OCI-LY1 (cell line): ENCODE results near the gene DGLUCY.

Source experiments
- H2AFZ ChIP-seq: fragments of 200-600 bp; sonication (generic), shearing (Covaris generic); 2 replicates; pipeline ENCODE4 v1.6.0; 2014; ENCODE audit warnings: antibody characterized with exemption, mild to moderate bottlenecking, low read length
- H3F3A ChIP-seq: fragments of 200-600 bp; sonication (generic), shearing (Covaris generic); 2 replicates; pipeline ENCODE4 v1.6.0; 2014; ENCODE audit warnings: mild to moderate bottlenecking, antibody characterized with exemption, low read length, moderate library complexity; ENCODE audit not compliant: insufficient read depth
- H3K27ac ChIP-seq: fragments of 200-600 bp; sonication (generic); 2 replicates; pipeline ENCODE4 v1.5.1; 2014; ENCODE audit warnings: low read length, mixed run types, mild to moderate bottlenecking, low read depth; ENCODE audit not compliant: poor library complexity, severe bottlenecking
- H3K27me3 ChIP-seq: fragments of 200-600 bp; sonication (generic); 2 replicates; pipeline ENCODE4 v1.6.0; 2014; ENCODE audit warnings: antibody characterized with exemption, mild to moderate bottlenecking, low read length, moderate library complexity; ENCODE audit not compliant: insufficient read depth
- H3K36me3 ChIP-seq: fragments of 200-600 bp; sonication (generic); 2 replicates; pipeline ENCODE4 v1.6.1; 2014; ENCODE audit warnings: mild to moderate bottlenecking, antibody characterized with exemption, low read length, moderate library complexity, mixed read lengths; ENCODE audit not compliant: insufficient read depth
- H3K4me1 ChIP-seq: fragments of 200-600 bp; sonication (generic); 2 replicates; pipeline ENCODE4 v1.5.1; 2014; ENCODE audit warnings: mild to moderate bottlenecking, low read length, moderate library complexity; ENCODE audit not compliant: insufficient read depth, severe bottlenecking
- H3K4me2 ChIP-seq: fragments of 200-600 bp; sonication (generic), shearing (Covaris generic); 2 replicates; pipeline ENCODE4 v1.6.1; 2014; ENCODE audit warnings: low read length
- H3K4me3 ChIP-seq: fragments of 200-600 bp; sonication (generic); 2 replicates; pipeline ENCODE4 v1.5.1; 2014; ENCODE audit warnings: low read length, low read depth, mild to moderate bottlenecking, mixed read lengths; ENCODE audit not compliant: poor library complexity, severe bottlenecking
- H3K79me2 ChIP-seq: fragments of 200-600 bp; shearing (Covaris generic); 2 replicates; pipeline ENCODE4 v1.6.1; 2016; ENCODE audit warnings: mixed run types, low read length, mixed read lengths; ENCODE audit not compliant: insufficient read depth
- H3K9ac ChIP-seq: fragments of 200-600 bp; sonication (generic), shearing (Covaris generic); 2 replicates; pipeline ENCODE4 v1.6.1; 2014; ENCODE audit warnings: mild to moderate bottlenecking, low read length, mixed read lengths
- H3K9me2 ChIP-seq: fragments of 200-600 bp; sonication (generic), shearing (Covaris generic); 2 replicates; pipeline ENCODE4 v1.6.1; 2014; ENCODE audit warnings: low read depth, mild to moderate bottlenecking, low read length, mixed read lengths
- H3K9me3 ChIP-seq: fragments of 200-600 bp; shearing (Covaris generic); 2 replicates; pipeline ENCODE4 v1.6.1; 2014; ENCODE audit warnings: low read length, mixed read lengths
- H4K20me1 ChIP-seq: fragments of 200-600 bp; sonication (generic), shearing (Covaris generic); 2 replicates; pipeline ENCODE4 v1.6.0; 2016; ENCODE audit warnings: mild to moderate bottlenecking, low read length; ENCODE audit not compliant: insufficient read depth
- EZH2 ChIP-seq: fragments of 200-600 bp; sonication (generic), shearing (Covaris generic); IDR thresholded peaks from 2 replicates; pipeline ENCODE4 v1.8.0; 2017; ENCODE audit warnings: borderline replicate concordance, mixed run types, mild to moderate bottlenecking, antibody characterized with exemption, low read length, moderate library complexity, mixed read lengths
- TF ChIP-seq, protein P1 (sequence below): fragments of 200-600 bp; sonication (generic), shearing (Covaris generic); IDR thresholded peaks from 2 replicates; pipeline ENCODE4 v1.5.1; 2017; ENCODE audit warnings: mild to moderate bottlenecking, antibody characterized with exemption, low read length, moderate library complexity, mixed read lengths

DGLUCY gene

GRCh38 chr14:91145391-91146160 lies 31.7 kb downstream of the DGLUCY start:
- H3K36me3 ChIP-seq = peaks cover 49% of the 10 kb centered on the region; the same call in 1 of the 2 replicates
- TF ChIP-seq EZH2 = no peak
- TF ChIP-seq, protein P1, sequence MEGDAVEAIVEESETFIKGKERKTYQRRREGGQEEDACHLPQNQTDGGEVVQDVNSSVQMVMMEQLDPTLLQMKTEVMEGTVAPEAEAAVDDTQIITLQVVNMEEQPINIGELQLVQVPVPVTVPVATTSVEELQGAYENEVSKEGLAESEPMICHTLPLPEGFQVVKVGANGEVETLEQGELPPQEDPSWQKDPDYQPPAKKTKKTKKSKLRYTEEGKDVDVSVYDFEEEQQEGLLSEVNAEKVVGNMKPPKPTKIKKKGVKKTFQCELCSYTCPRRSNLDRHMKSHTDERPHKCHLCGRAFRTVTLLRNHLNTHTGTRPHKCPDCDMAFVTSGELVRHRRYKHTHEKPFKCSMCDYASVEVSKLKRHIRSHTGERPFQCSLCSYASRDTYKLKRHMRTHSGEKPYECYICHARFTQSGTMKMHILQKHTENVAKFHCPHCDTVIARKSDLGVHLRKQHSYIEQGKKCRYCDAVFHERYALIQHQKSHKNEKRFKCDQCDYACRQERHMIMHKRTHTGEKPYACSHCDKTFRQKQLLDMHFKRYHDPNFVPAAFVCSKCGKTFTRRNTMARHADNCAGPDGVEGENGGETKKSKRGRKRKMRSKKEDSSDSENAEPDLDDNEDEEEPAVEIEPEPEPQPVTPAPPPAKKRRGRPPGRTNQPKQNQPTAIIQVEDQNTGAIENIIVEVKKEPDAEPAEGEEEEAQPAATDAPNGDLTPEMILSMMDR = no peak

DNA sequence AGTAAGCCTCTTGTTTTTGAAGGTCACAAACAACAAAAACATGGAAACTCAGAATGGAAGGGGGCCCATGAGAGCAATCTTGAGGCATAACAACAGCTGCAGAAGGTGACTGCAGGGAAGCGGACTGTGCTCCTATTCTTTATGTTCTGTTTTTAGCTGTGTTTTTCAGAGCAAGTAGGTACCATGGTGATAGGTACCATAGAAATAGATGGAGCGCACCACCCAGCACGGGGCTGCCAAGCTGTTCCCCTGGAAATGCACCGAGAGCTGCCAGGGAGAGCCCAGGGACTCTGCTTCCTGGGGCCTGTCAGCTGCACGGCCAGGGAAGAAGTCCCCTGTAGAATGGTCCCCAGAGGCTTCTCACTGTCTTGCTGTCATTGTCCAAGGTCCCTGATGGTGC lies 32.8 kb downstream of the DGLUCY start:
- TF ChIP-seq EZH2 = no peak
- TF ChIP-seq, protein P1 = no peak
- Histone ChIP-seq H3K79me2 (no peaks in the 10 kb centered on the region), H3K4me1 (peaks cover 6% of the 10 kb centered on the region), H3K9ac (no peak overlapping the region), H2AFZ (no peak overlapping the region), H3K27ac (no peak overlapping the region), H3K4me2 (no peak overlapping the region), H4K20me1 (no peaks in the 10 kb centered on the region), H3K27me3 (no peaks in the 10 kb centered on the region), H3F3A (no peaks in the 10 kb centered on the region), H3K9me3 (no peaks in the 10 kb centered on the region), H3K36me3 (peaks cover 49% of the 10 kb centered on the region; the same call in 1 of the 2 replicates), H3K9me2 (no peaks in the 10 kb centered on the region), H3K4me3 (no peak overlapping the region)

More at GRCh38 chr14:91145391-91146160, 31.7 kb downstream of the DGLUCY start:
- Histone ChIP-seq H3K9ac (no peak overlapping the region), H3F3A (no peaks in the 10 kb centered on the region), H3K4me3 (no peak overlapping the region), H3K79me2 (no peaks in the 10 kb centered on the region), H3K9me3 (no peaks in the 10 kb centered on the region), H3K4me1 (peaks cover 6% of the 10 kb centered on the region), H2AFZ (no peak overlapping the region), H3K27me3 (no peaks in the 10 kb centered on the region), H3K27ac (no peak overlapping the region), H3K9me2 (no peaks in the 10 kb centered on the region), H4K20me1 (no peaks in the 10 kb centered on the region), H3K4me2 (no peak overlapping the region)

DNA sequence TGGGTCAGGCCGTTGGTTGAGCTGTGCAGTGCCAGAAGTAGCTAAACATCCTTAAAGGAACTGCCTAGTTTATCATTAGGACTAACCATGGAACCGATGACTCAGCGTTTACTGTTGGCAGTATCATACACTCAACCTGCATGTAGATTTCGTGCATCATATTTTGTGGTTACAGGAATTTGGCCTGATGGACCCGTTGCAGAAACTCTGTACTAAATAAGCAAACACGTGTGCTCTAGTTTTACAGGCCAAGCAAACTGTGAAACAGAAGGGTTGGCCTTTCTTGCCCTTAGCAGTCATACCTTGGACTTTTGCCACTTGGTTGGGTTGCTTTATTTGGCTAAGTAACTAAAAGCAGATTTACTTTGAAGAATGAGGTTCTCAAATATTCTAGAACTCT lies 35.6 kb downstream of the DGLUCY start:
- no peak overlapping the region for H3K9ac ChIP-seq
- no peaks in the 10 kb centered on the region for H3K79me2 ChIP-seq
- no peak overlapping the region for H3K27ac ChIP-seq
- H4K20me1 ChIP-seq = no peaks in the 10 kb centered on the region
- no peaks in the 10 kb centered on the region for H3F3A ChIP-seq
- H3K4me2 ChIP-seq = no peak overlapping the region
- TF ChIP-seq EZH2 = no peak
- TF ChIP-seq, protein P1 = no peak
- H3K9me3 ChIP-seq = no peaks in the 10 kb centered on the region
- H3K4me3 ChIP-seq = no peak overlapping the region
- no peaks in the 10 kb centered on the region for H3K27me3 ChIP-seq
- H2AFZ ChIP-seq = no peak overlapping the region
- H3K36me3 ChIP-seq = peaks cover 40% of the 10 kb centered on the region; the same call in 1 of the 2 replicates
- H3K4me1 ChIP-seq = no peaks in the 10 kb centered on the region
- no peaks in the 10 kb centered on the region for H3K9me2 ChIP-seq
